Endothelial cell of umbilical vein (primary cell): Measurements from ENCODE around the gene KIAA1217. TPM values are rescaled to one million over a fixed set of nuclear protein-coding genes. Genes with fewer than 3 reads are reported as not detected.
"Not testable (repeated sequence)": the region's sequence is repeated elsewhere in the genome, so short reads cannot be mapped to it uniquely, and the experiment has no call there.

Experiments
- BruUV-seq: library from RNA; stranded (reverse); fragments of 400-500 nt; replicated peaks from 2 replicates; lab custom pipeline; 2021; lab: Mats Ljungman, UMichigan
- CTCF ChIA-PET: fragments of 300-600, 350-600 bp; sonication (Branson Sonifier 250); formaldehyde crosslinking; loops from one replicate; lab custom pipeline; 2021; ENCODE audit warnings: antibody characterized with exemption, inconsistent platforms; lab: Charles Lee
- POLR2A ChIA-PET: fragments of 300-600, 350-600 bp; sonication (Branson Sonifier 250); formaldehyde crosslinking; loops from one replicate; lab custom pipeline; 2021; ENCODE audit warnings: antibody characterized with exemption, inconsistent platforms; lab: Charles Lee
- DNase-seq: peaks from one replicate; pipeline ENCODE4 v3.0.0-alpha.2; 2011; ENCODE audit warnings: low read depth, low spot score
- FAIRE-seq: peaks from 2 replicates; lab custom pipeline; 2011; peaks lifted over from hg19 to GRCh38; lab: Jason Lieb, UNC
- H2AFZ ChIP-seq: 2 replicates; pipeline ENCODE4 v1.6.0; 2012; ENCODE audit warnings: low read depth, low read length, control low read depth, inconsistent platforms
- H3K27ac ChIP-seq: 2 replicates; pipeline ENCODE4 v1.5.1; 2011; ENCODE audit warnings: low read depth, mild to moderate bottlenecking, control low read depth, low read length, moderate library complexity; ENCODE audit not compliant: insufficient read depth
- H3K27me3 ChIP-seq, 2 experiments: 2 replicates each; pipeline versions ENCODE4 v1.6.0 to v1.6.1; 2011; ENCODE audit warnings: low read length in 2 of 2, mixed read lengths in 1 of 2; ENCODE audit not compliant: control insufficient read depth in 2 of 2, insufficient read depth in 2 of 2
- H3K36me3 ChIP-seq, 2 experiments: 2 replicates in 1 of 2; 3 replicates in 1 of 2; pipeline ENCODE4 v1.5.1; 2011; ENCODE audit warnings: low read length in 2 of 2, mild to moderate bottlenecking in 1 of 2, moderate library complexity in 1 of 2; ENCODE audit not compliant: control insufficient read depth in 2 of 2, insufficient read depth in 2 of 2; ENCODE audit errors: extremely low read depth in 1 of 2
- H3K4me1 ChIP-seq: 3 replicates; pipeline ENCODE4 v1.5.1; 2011; ENCODE audit warnings: mild to moderate bottlenecking, low read length; ENCODE audit not compliant: control insufficient read depth, insufficient read depth; ENCODE audit errors: extremely low read depth
- H3K4me2 ChIP-seq: 2 replicates; pipeline ENCODE4 v1.6.1; 2011; ENCODE audit warnings: low read length, control low read depth, mixed read lengths; ENCODE audit not compliant: insufficient read depth
- H3K4me3 ChIP-seq, 3 experiments: fragments of 200-600 bp in 1 of 3; sonication (generic), shearing (Covaris generic) in 1 of 3; replicated peaks in 1 of 3; 2 replicates each; pipeline ENCODE4 v1.5.1; 2011 to 2016; ENCODE audit warnings: control low read depth in 3 of 3, low read length in 3 of 3, mild to moderate bottlenecking in 2 of 3, inconsistent platforms in 1 of 3, low read depth in 1 of 3, moderate library complexity in 1 of 3; ENCODE audit not compliant: insufficient read depth in 1 of 3
- H3K79me2 ChIP-seq: 2 replicates; pipeline ENCODE4 v1.6.0; 2012; ENCODE audit warnings: low read length, inconsistent platforms; ENCODE audit not compliant: control insufficient read depth, insufficient read depth
- H3K9ac ChIP-seq: replicated peaks from 2 replicates; pipeline ENCODE3; 2011; ENCODE audit warnings: low read length, control low read depth; ENCODE audit not compliant: insufficient read depth; ENCODE audit errors: extremely low read depth
- H3K9me1 ChIP-seq: replicated peaks from 3 replicates; pipeline ENCODE4 v1.6.0; 2011; ENCODE audit warnings: mild to moderate bottlenecking, low read length; ENCODE audit not compliant: control insufficient read depth, insufficient read depth; ENCODE audit errors: extremely low read depth
- H3K9me3 ChIP-seq: replicated peaks from 2 replicates; pipeline ENCODE4 v1.5.1; 2012; ENCODE audit warnings: low read length, inconsistent platforms; ENCODE audit not compliant: control insufficient read depth, insufficient read depth
- H4K20me1 ChIP-seq: replicated peaks from 2 replicates; pipeline ENCODE3; 2011; ENCODE audit warnings: mild to moderate bottlenecking, low read length; ENCODE audit not compliant: control insufficient read depth, insufficient read depth; ENCODE audit errors: extremely low read depth
- EZH2 ChIP-seq: IDR thresholded peaks from 2 replicates; pipeline ENCODE4 v1.6.1; 2012; ENCODE audit warnings: borderline replicate concordance, low read depth, mild to moderate bottlenecking, moderate library complexity, low read length, inconsistent platforms; ENCODE audit not compliant: severe bottlenecking
- GATA2 ChIP-seq: IDR thresholded peaks from 2 replicates; pipeline ENCODE4 v1.7.0; 2011; ENCODE audit warnings: low read depth, mild to moderate bottlenecking, moderate library complexity, mixed read lengths, low read length; ENCODE audit not compliant: insufficient read length, insufficient read depth
- JUN ChIP-seq: IDR thresholded peaks from 2 replicates; pipeline ENCODE4 v1.6.1; 2011; ENCODE audit warnings: borderline replicate concordance, low read depth; ENCODE audit not compliant: insufficient read length, insufficient read depth
- MYC ChIP-seq: IDR thresholded peaks from one replicate; pipeline ENCODE4 v1.6.1; 2011; ENCODE audit warnings: mild to moderate bottlenecking, low read depth, low read length
- POLR2AphosphoS5 ChIP-seq: IDR thresholded peaks from 2 replicates; pipeline ENCODE4 v1.6.1; 2012; ENCODE audit warnings: low read depth, mild to moderate bottlenecking, control low read depth, low read length, moderate library complexity; ENCODE audit not compliant: insufficient read depth
- dilution Hi-C: fragments of 300-500 bp; cut with MboI; formaldehyde crosslinking; loops from one replicate; pipeline ENCODE4 v1.15.0; 2019; ENCODE audit warnings: low sequenced_read_pairs; ENCODE audit not compliant: extremely low pct_ligation_motif_present
- intact Hi-C: fragments of 100-400 bp; cut with micrococcal nuclease; formaldehyde crosslinking; loops from one replicate; pipeline ENCODE4 v1.10.0; 2022
- polyA plus RNA-seq, 4 experiments: library from polyadenylated mRNA; depleted of rRNA in 3 of 4; stranded (reverse) in 3 of 4; unstranded in 1 of 4; fragments of >200 nt; gene quantifications; 2 replicates each; pipeline versions ENCODE4 v1.2.1 to v1.2.3, GENCODE V29; 2011 to 2012; ENCODE audit warnings: missing spikeins in 1 of 4
- total RNA-seq: library from RNA; stranded (reverse); gene quantifications from 2 replicates; pipeline ENCODE4 v1.2.3, GENCODE V29; 2021
- TF ChIP-seq, protein P1 (sequence below): IDR thresholded peaks from 2 replicates; pipeline ENCODE4 v1.6.1; 2011; ENCODE audit not compliant: insufficient read depth, insufficient read length
- TF ChIP-seq, protein P2 (sequence below), 2 donors: IDR thresholded peaks; 1 replicate in 1 of 2; 2 replicates in 1 of 2; pipeline ENCODE4 v1.5.1; 2011; ENCODE audit warnings: low read length in 2 of 2, mild to moderate bottlenecking in 2 of 2, moderate library complexity in 2 of 2, control low read depth in 1 of 2, inconsistent platforms in 1 of 2, low read depth in 1 of 2; ENCODE audit not compliant: insufficient read depth in 1 of 2; ENCODE audit errors: extremely low read depth in 1 of 2

KIAA1217 gene
- total and polyA plus RNA-seq, 2 donors (not counting 3 experiments of a cell fraction or from before 2014, with no cell fraction given): 0.83 to 10.3 TPM

GRCh38 chr10:24350922-24351225, 141.9 kb downstream of the KIAA1217 start:
- H4K20me1 ChIP-seq, H3K79me2 ChIP-seq, DNase-seq, BruUV-seq, H3K27me3 ChIP-seq, H3K4me2 ChIP-seq, H3K27ac ChIP-seq, H3K9me1 ChIP-seq, CTCF ChIA-PET, dilution Hi-C loops, H3K9me3 ChIP-seq, H3K9ac ChIP-seq, H3K36me3 ChIP-seq, FAIRE-seq, H2AFZ ChIP-seq, H3K4me1 ChIP-seq, POLR2A ChIA-PET, H3K4me3 ChIP-seq, intact Hi-C loops: not testable (repeated sequence)

GRCh38 chr10:24351961-24352360, 143.0 kb downstream of the KIAA1217 start:
- intact Hi-C loops (no loop called here), dilution Hi-C loops (no loop called here)
- Histone ChIP-seq H3K9ac (no peak overlapping the region), H3K79me2 (no peaks in the 10 kb centered on the region), H3K27me3 (no peaks in the 10 kb centered on the region), H2AFZ (no peak overlapping the region), H3K4me2 (no peak overlapping the region), H3K9me3 (no peaks in the 10 kb centered on the region), H3K27ac (no peak overlapping the region), H4K20me1 (no peaks in the 10 kb centered on the region), H3K4me1 (no peaks in the 10 kb centered on the region), H3K9me1 (no peaks in the 10 kb centered on the region), H3K4me3 (no peak overlapping the region), H3K36me3 (no peaks in the 10 kb centered on the region)
- DNase-seq (no peak), FAIRE-seq (no peak)
- ChIA-PET POLR2A (no interaction called here), CTCF (no interaction called here)
- TF ChIP-seq GATA2 (no peak), POLR2AphosphoS5 (no peak), JUN (no peak), MYC (no peak), EZH2 (no peak)
- TF ChIP-seq, protein P1, sequence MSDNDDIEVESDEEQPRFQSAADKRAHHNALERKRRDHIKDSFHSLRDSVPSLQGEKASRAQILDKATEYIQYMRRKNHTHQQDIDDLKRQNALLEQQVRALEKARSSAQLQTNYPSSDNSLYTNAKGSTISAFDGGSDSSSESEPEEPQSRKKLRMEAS: no peak
- TF ChIP-seq, protein P2, sequence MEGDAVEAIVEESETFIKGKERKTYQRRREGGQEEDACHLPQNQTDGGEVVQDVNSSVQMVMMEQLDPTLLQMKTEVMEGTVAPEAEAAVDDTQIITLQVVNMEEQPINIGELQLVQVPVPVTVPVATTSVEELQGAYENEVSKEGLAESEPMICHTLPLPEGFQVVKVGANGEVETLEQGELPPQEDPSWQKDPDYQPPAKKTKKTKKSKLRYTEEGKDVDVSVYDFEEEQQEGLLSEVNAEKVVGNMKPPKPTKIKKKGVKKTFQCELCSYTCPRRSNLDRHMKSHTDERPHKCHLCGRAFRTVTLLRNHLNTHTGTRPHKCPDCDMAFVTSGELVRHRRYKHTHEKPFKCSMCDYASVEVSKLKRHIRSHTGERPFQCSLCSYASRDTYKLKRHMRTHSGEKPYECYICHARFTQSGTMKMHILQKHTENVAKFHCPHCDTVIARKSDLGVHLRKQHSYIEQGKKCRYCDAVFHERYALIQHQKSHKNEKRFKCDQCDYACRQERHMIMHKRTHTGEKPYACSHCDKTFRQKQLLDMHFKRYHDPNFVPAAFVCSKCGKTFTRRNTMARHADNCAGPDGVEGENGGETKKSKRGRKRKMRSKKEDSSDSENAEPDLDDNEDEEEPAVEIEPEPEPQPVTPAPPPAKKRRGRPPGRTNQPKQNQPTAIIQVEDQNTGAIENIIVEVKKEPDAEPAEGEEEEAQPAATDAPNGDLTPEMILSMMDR (IDR thresholded peaks at IDR 0.05; ENCODE audit: extremely low read depth in 1 of 2, insufficient read depth in 1 of 2, low read depth in 1 of 2, low read length in 2 of 2): no peak
- no TSS peak for BruUV-seq
